Activated T-cell treated with anti-CD3 and anti-CD28 coated beads, Interleukin-2, amount 50 U/mL, for 24 hours (primary cell): ENCODE data around the gene AGR2.

ENCODE experiments used
- DNase-seq: peaks from one replicate; pipeline ENCODE4 v3.0.0-alpha.2; 2020
- H3K27ac Mint-ChIP-seq: 2 replicates; pipeline ENCODE4 v1.8.0; 2020; ENCODE audit warnings: mild to moderate bottlenecking, mixed read lengths
- H3K27me3 Mint-ChIP-seq: 2 replicates; pipeline ENCODE4 v1.8.0; 2020; ENCODE audit warnings: mixed read lengths
- H3K36me3 Mint-ChIP-seq: 2 replicates; pipeline ENCODE4 v1.8.0; 2020; ENCODE audit warnings: low read depth, mixed read lengths
- H3K4me1 Mint-ChIP-seq: 2 replicates; pipeline ENCODE4 v1.8.0; 2020; ENCODE audit warnings: low read depth, mixed read lengths
- H3K4me3 Mint-ChIP-seq: 2 replicates; pipeline ENCODE4 v1.8.0; 2020; ENCODE audit warnings: mild to moderate bottlenecking, moderate library complexity, mixed read lengths
- H3K9me3 Mint-ChIP-seq: 2 replicates; pipeline ENCODE4 v1.8.0; 2020; ENCODE audit warnings: mixed read lengths

The AGR2 gene

DNA sequence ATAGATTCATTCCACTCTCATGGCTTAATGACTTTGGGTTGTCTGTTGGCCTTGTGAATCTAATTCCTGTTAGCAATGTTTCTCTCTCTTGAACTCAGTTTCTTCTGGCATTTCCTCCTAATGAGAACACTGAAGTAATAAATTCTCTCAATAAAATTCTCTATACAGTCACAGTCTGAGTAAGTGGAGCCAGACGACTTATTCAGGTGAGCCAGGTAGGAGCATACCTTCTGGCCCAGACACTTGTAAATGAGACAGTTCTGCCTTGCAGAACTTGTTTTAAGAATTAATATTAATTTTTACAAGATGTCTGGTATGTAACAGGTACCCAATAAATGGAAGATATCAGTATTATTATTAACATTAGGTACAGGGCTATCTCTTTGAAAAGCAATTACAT is 28.6 kb upstream of the AGR2 start:
- Mint-ChIP-seq H3K36me3 (no peaks in the 10 kb centered on the region), H3K27me3 (no peaks in the 10 kb centered on the region), H3K27ac (no peak overlapping the region), H3K4me1 (no peaks in the 10 kb centered on the region), H3K9me3 (no peaks in the 10 kb centered on the region), H3K4me3 (no peak overlapping the region)
- DNase-seq: no peak

GRCh38 chr7:16826060-16826459 is 21.3 kb upstream of the AGR2 start:
- Mint-ChIP-seq H3K36me3 (no peaks in the 10 kb centered on the region), H3K9me3 (no peaks in the 10 kb centered on the region), H3K27me3 (peaks cover 32% of the 10 kb centered on the region), H3K27ac (no peak overlapping the region), H3K4me3 (no peak overlapping the region), H3K4me1 (no peaks in the 10 kb centered on the region)
- DNase-seq: no peak

GRCh38 chr7:16822029-16822428 is 17.2 kb upstream of the AGR2 start:
- Mint-ChIP-seq H3K27ac (no peak overlapping the region), H3K36me3 (no peaks in the 10 kb centered on the region), H3K27me3 (peaks cover 27% of the 10 kb centered on the region), H3K4me3 (no peak overlapping the region), H3K9me3 (no peaks in the 10 kb centered on the region), H3K4me1 (no peaks in the 10 kb centered on the region)
- DNase-seq: no peak

DNA sequence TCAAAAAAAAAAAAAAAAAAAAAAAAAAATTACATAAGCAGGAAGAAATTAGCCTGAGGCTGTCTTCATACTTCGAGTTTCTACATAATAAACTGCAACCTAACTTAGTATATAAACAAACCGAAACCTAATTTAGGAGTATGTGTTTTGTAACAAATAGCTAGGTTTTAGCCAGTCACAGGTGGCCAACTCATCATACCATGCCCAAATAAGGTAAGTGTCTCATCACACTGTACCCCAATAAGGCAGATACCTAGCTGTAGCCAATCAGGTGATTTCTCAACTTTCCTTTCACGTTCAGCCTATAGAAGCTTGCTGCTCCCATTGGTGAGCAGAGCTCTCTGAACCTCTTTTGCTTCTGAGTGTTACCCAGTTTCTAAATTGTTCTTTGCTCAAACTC is 13.9 kb upstream of the AGR2 start:
- Mint-ChIP-seq H3K9me3 (no peaks in the 10 kb centered on the region), H3K36me3 (no peaks in the 10 kb centered on the region), H3K27ac (no peak overlapping the region), H3K4me3 (no peak overlapping the region), H3K4me1 (no peaks in the 10 kb centered on the region), H3K27me3 (peaks cover 14% of the 10 kb centered on the region)
- DNase-seq: no peak

DNA sequence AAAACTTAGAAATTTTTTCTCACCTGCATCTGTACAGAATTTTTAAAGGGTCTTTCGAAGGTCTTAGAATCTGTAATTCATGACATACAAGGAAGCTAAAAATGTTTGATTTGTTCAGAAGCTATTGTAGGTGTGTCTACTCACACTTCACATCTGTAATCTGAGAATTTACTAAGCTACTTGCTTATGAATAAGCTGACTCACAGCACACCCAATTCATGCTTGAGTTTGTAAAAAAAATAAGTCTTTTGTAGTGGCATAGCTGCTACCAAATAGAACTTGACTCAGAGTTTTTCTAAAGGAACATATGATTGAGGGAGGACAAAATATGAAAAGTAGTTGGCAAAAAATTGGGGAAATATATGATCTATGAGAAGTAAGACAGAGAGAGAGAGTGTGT is 12.7 kb upstream of the AGR2 start:
- H3K9me3 Mint-ChIP-seq: no peaks in the 10 kb centered on the region
- no peaks in the 10 kb centered on the region for H3K36me3 Mint-ChIP-seq
- H3K27me3 Mint-ChIP-seq: peaks cover 11% of the 10 kb centered on the region
- no peak overlapping the region for H3K4me3 Mint-ChIP-seq
- DNase-seq: no peak
- no peak overlapping the region for H3K27ac Mint-ChIP-seq
- H3K4me1 Mint-ChIP-seq: no peaks in the 10 kb centered on the region

GRCh38 chr7:16816824-16817223 is 12.0 kb upstream of the AGR2 start:
- DNase-seq: no peak
- H3K9me3 Mint-ChIP-seq: no peaks in the 10 kb centered on the region
- no peaks in the 10 kb centered on the region for H3K4me1 Mint-ChIP-seq
- no peaks in the 10 kb centered on the region for H3K36me3 Mint-ChIP-seq
- no peak overlapping the region for H3K4me3 Mint-ChIP-seq
- H3K27me3 Mint-ChIP-seq: peaks cover 4% of the 10 kb centered on the region
- H3K27ac Mint-ChIP-seq: no peak overlapping the region

GRCh38 chr7:16815001-16815400 is 10.2 kb upstream of the AGR2 start:
- peaks cover 4% of the 10 kb centered on the region for H3K27me3 Mint-ChIP-seq
- H3K4me1 Mint-ChIP-seq: no peaks in the 10 kb centered on the region

GRCh38 chr7:16813232-16813616 is 8.4 kb upstream of the AGR2 start:
- H3K4me3 Mint-ChIP-seq: no peak overlapping the region
- no peak for DNase-seq
- H3K4me1 Mint-ChIP-seq: no peaks in the 10 kb centered on the region
- no peaks in the 10 kb centered on the region for H3K36me3 Mint-ChIP-seq
- peaks cover 7% of the 10 kb centered on the region for H3K27me3 Mint-ChIP-seq
- H3K27ac Mint-ChIP-seq: no peak overlapping the region
- H3K9me3 Mint-ChIP-seq: no peaks in the 10 kb centered on the region

More at GRCh38 chr7:16815001-16815400, 10.2 kb upstream of the AGR2 start:
- Mint-ChIP-seq H3K4me3 (no peak overlapping the region), H3K36me3 (no peaks in the 10 kb centered on the region), H3K27ac (no peak overlapping the region), H3K9me3 (no peaks in the 10 kb centered on the region)
- no peak for DNase-seq

GRCh38 chr7:16812542-16813231 is 7.9 kb upstream of the AGR2 start:
- Mint-ChIP-seq H3K36me3 (no peaks in the 10 kb centered on the region), H3K27ac (no peak overlapping the region), H3K9me3 (no peaks in the 10 kb centered on the region), H3K4me1 (no peaks in the 10 kb centered on the region), H3K27me3 (peaks cover 7% of the 10 kb centered on the region), H3K4me3 (no peak overlapping the region)
- no peak for DNase-seq

GRCh38 chr7:16811551-16811950 is 6.8 kb upstream of the AGR2 start:
- peaks cover 12% of the 10 kb centered on the region for H3K27me3 Mint-ChIP-seq
- no peak overlapping the region for H3K27ac Mint-ChIP-seq
- no peak overlapping the region for H3K4me3 Mint-ChIP-seq
- no peak for DNase-seq
- H3K9me3 Mint-ChIP-seq: no peaks in the 10 kb centered on the region
- no peaks in the 10 kb centered on the region for H3K4me1 Mint-ChIP-seq
- H3K36me3 Mint-ChIP-seq: no peaks in the 10 kb centered on the region

- no peaks in the 10 kb centered on the region for H3K4me1 Mint-ChIP-seq
- no peak for DNase-seq
- no peak overlapping the region for H3K4me3 Mint-ChIP-seq
- peaks cover 13% of the 10 kb centered on the region for H3K27me3 Mint-ChIP-seq
- no peak overlapping the region for H3K27ac Mint-ChIP-seq
- H3K36me3 Mint-ChIP-seq: no peaks in the 10 kb centered on the region
- no peaks in the 10 kb centered on the region for H3K9me3 Mint-ChIP-seq
Measured at GRCh38 chr7:16810573-16810972, 5.8 kb upstream of the AGR2 start.

DNA sequence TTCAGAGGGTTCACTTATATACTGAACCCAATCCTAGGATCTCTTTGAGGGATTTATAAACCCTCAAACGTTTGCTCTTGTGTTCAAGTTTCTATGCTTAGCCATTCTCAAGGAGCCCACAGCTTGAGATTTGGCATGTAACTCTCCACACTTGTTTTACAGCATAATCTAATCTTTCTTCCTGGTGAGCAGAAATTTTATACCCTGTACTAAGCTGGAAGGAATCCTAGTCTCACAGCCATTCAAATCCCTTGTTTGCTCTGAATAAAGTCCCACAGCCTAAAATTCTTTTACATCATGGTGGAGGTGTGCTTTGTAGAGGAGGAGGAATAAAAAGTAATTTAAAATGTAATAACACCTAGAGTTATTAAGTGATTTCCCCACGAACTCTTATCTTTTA is 5.3 kb upstream of the AGR2 start:
- Mint-ChIP-seq H3K36me3 (no peaks in the 10 kb centered on the region), H3K27me3 (peaks cover 18% of the 10 kb centered on the region), H3K4me1 (no peaks in the 10 kb centered on the region), H3K9me3 (no peaks in the 10 kb centered on the region), H3K4me3 (no peak overlapping the region), H3K27ac (no peak overlapping the region)
- DNase-seq: no peak

- Mint-ChIP-seq H3K27ac (no peak overlapping the region), H3K4me1 (no peaks in the 10 kb centered on the region), H3K9me3 (no peaks in the 10 kb centered on the region), H3K4me3 (no peak overlapping the region), H3K27me3 (peaks cover 19% of the 10 kb centered on the region), H3K36me3 (no peaks in the 10 kb centered on the region)
- DNase-seq: no peak
Measured at GRCh38 chr7:16805441-16805840, 642 bp upstream of the AGR2 start.

DNA sequence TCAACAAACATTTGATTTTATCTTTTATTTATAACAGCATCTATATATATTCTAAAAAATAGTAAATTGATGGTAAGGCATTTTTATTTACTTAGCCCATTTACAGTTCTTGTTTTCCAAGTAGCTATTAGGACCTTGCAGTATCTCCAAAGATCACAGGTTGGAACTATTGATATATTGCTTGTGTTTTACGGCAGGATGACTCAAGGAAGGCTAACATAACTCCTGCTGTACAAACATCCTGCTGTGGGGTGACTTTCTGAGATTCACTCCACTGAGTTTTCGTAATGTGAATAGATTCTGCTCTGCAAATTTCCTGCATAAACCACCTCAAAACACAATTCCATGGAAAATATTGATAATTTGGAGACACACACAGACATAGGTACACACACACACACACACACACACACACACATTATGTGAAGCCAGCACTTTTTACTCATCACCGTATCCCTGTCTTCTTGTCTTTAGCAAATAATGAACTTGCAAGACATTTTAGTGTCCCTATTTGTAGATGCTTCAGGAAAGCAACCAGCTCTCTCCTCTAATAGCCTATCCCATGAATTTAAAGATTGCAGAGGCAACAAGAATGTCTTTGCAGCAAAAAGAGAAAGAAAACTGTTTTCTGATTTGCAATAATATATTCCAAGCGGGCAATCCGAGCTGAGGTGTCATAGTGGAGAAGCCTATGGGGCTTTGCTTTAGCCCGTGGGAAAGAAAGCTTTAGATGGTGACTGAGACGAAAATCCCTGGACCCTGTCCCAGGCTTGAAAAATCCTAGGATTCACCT is 722 bp downstream of the AGR2 start:
- H3K4me3 Mint-ChIP-seq: no peak overlapping the region
- H3K36me3 Mint-ChIP-seq: no peaks in the 10 kb centered on the region
- H3K27ac Mint-ChIP-seq: no peak overlapping the region
- H3K4me1 Mint-ChIP-seq: no peaks in the 10 kb centered on the region
- peaks cover 16% of the 10 kb centered on the region for H3K27me3 Mint-ChIP-seq
- no peaks in the 10 kb centered on the region for H3K9me3 Mint-ChIP-seq
- no peak for DNase-seq

GRCh38 chr7:16803125-16803524 is 1.7 kb downstream of the AGR2 start:
- H3K4me1 Mint-ChIP-seq: no peaks in the 10 kb centered on the region
- no peaks in the 10 kb centered on the region for H3K9me3 Mint-ChIP-seq
- H3K27me3 Mint-ChIP-seq: peaks cover 16% of the 10 kb centered on the region
- no peak for DNase-seq
- H3K36me3 Mint-ChIP-seq: no peaks in the 10 kb centered on the region
- H3K4me3 Mint-ChIP-seq: no peak overlapping the region
- H3K27ac Mint-ChIP-seq: no peak overlapping the region
